Measurements from ENCODE around the gene BICD1. TPM values are rescaled to one million over a fixed set of nuclear protein-coding genes. Genes with fewer than 3 reads are reported as not detected.

Gene BICD1
- total and polyA plus RNA-seq, 12 donors: 2.5 to 14.7 (median 9.2) TPM

DNA sequence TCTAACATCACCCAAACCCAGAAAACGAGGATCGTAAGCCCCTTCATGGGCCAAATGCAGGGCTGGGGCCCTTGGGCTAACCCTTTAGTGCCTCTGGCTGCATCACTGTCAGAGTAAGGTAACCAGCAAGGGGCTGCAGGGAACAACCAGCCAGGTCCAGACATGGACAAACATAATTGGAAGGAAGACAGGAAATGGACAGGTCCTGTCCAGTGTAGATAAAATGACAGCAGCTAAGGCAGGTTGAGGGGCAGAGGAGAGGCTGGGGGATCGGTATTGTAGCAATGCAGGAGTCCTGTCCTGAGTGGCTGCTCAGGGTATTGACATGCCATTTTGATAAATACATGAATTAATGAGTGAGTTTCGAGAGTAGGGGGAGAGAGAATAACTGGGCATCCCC lies 29.8 kb downstream of the BICD1 start:
- Histone ChIP-seq H3K4me1 (peaks cover 0 to 34% (median 12%) of the 10 kb centered on the region in 9 donors), H3K4me3 (no peak overlapping the region), H3K27ac (no peak overlapping the region), H3K27me3 (no peaks in the 10 kb centered on the region), H3K9me3 (no peaks in the 10 kb centered on the region), H3K36me3 (no peaks in the 10 kb centered on the region)
- 71 to 91% methylated on average over 4 of the region's 4 CpGs for WGBS, 2 donors
- ATAC-seq (no peak), DNase-seq (no peak)
- intact Hi-C loops (cut with DNase I): no loop called here
- TF ChIP-seq, protein P1, sequence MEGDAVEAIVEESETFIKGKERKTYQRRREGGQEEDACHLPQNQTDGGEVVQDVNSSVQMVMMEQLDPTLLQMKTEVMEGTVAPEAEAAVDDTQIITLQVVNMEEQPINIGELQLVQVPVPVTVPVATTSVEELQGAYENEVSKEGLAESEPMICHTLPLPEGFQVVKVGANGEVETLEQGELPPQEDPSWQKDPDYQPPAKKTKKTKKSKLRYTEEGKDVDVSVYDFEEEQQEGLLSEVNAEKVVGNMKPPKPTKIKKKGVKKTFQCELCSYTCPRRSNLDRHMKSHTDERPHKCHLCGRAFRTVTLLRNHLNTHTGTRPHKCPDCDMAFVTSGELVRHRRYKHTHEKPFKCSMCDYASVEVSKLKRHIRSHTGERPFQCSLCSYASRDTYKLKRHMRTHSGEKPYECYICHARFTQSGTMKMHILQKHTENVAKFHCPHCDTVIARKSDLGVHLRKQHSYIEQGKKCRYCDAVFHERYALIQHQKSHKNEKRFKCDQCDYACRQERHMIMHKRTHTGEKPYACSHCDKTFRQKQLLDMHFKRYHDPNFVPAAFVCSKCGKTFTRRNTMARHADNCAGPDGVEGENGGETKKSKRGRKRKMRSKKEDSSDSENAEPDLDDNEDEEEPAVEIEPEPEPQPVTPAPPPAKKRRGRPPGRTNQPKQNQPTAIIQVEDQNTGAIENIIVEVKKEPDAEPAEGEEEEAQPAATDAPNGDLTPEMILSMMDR (IDR thresholded peaks at IDR 0.05): no peak

DNA sequence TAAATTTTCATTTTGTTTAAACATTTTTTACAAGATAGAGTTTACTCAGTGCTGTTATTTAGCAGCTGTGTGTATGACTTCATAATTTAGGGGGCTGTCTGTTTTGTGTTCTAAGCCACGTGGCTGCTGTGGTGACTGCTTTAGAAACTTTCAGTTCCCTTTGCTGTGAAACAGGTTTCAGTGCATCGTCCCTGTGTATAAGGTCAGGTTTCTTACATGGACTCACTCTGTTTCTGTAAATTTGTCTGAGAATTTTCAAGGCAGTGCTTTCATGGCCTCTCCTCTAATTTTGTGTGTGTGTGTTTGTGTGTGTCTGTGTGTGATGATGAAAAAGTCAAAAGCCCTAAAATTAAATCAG lies 32.4 kb downstream of the BICD1 start:
- Histone ChIP-seq H3K27ac (peak overlapping the region in 7 of 10 donors; percentile 36 to 65 (median 39)), H3K36me3 (no peaks in the 10 kb centered on the region), H3K4me1 (peaks cover 0 to 25% (median 6%) of the 10 kb centered on the region in 9 donors), H3K9me3 (no peaks in the 10 kb centered on the region), H3K4me3 (peak overlapping the region in 9 of 10 donors; percentile 26 to 55 (median 46)), H3K27me3 (no peaks in the 10 kb centered on the region)
- TF ChIP-seq, protein P1 (IDR thresholded peaks at IDR 0.05): no peak
- intact Hi-C loops (cut with DNase I): no loop called here
- DNase-seq (peak in 1 of 2 donors; percentile 11), ATAC-seq (peak in 5 of 8 donors; percentile 57 to 72 (median 65))
- WGBS, 2 donors: 26 to 46% methylated on average over 2 of the region's 2 CpGs

DNA sequence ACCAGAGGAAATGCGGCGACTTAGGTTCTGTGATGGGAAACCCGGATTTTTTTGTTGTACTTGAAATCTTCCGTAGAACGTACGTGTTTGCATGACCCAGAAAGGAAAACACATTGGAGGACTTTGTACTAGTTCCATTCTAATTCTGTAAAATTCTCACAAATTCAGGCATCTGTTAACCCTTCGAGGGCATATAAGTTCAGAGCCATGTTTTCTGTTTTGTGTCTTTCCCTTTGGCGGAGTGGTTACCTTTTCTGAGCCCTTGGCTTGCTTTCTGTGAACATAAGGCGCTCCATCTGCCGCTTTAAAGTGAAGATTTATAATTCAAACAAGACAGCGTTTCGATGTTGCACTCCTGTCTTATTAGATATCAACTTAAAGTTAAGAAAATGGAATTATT lies 34.2 kb downstream of the BICD1 start:
- peak overlapping the region in 2 of 10 donors; percentile 60 to 61 for H3K27ac ChIP-seq
- TF ChIP-seq, protein P1 (IDR thresholded peaks at IDR 0.05): no peak
- DNase-seq: no peak
- H3K9me3 ChIP-seq: no peaks in the 10 kb centered on the region
- no peaks in the 10 kb centered on the region for H3K36me3 ChIP-seq
- H3K4me1 ChIP-seq: peaks cover 0 to 18% (median 9%) of the 10 kb centered on the region in 9 donors
- WGBS, 2 donors: 78 to 81% methylated on average over 12 of the region's 12 CpGs
- no peaks in the 10 kb centered on the region for H3K27me3 ChIP-seq
- intact Hi-C loops (cut with DNase I): no loop called here
- no peak for ATAC-seq
- peak overlapping the region in 8 of 10 donors; percentile 32 to 55 (median 46) for H3K4me3 ChIP-seq

DNA sequence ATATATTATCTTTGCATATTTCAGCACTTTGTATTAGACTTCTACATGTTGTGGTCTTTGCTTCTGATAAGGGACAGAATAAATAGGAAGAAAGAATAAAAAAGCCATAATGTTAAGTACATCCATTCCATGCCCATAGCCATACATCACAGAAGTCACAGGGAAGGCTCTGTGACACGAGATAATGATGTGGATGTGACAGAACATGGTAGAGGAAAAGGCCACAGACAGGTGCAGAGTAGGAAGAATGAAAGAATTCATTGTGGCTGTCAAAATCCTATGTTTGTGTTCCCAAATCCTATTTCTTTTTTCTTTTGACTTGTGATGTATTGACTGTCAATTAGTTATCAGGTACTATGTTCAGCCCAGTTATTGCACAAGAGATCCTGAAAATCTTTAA lies 38.4 kb downstream of the BICD1 start:
- no peaks in the 10 kb centered on the region for H3K36me3 ChIP-seq
- TF ChIP-seq, protein P1 (IDR thresholded peaks at IDR 0.05): no peak
- H3K4me3 ChIP-seq: no peak overlapping the region
- H3K27ac ChIP-seq: no peak overlapping the region
- DNase-seq: no peak
- no peaks in the 10 kb centered on the region for H3K27me3 ChIP-seq
- ATAC-seq: no peak
- intact Hi-C loops (cut with DNase I): no loop called here
- WGBS, 2 donors: 50 to 97% methylated on average over 1 of the region's 1 CpG
- H3K9me3 ChIP-seq: peaks cover 0 to 4% (median 0%) of the 10 kb centered on the region in 11 donors
- peaks cover 0 to 10% (median 3%) of the 10 kb centered on the region in 9 donors for H3K4me1 ChIP-seq
